ENCODE data around the gene DDI2. TPM values are rescaled to one million over a fixed set of nuclear protein-coding genes. Genes with fewer than 3 reads are reported as not detected.

Gene DDI2
- total RNA-seq, 1 donor from 2014 or later: 23.3 TPM

GRCh38 chr1:15668089-15668754, 51.0 kb downstream of the DDI2 start:
- Mint-ChIP-seq H3K27ac (no peak overlapping the region), H3K27me3 (ENCODE audit: insufficient read depth, low read depth) (peaks cover 7% of the 10 kb centered on the region), H3K9me3 (no peaks in the 10 kb centered on the region), H3K4me1 (no peaks in the 10 kb centered on the region), H3K4me3 (no peak overlapping the region), H3K36me3 (no peaks in the 10 kb centered on the region)
- no peak overlapping the region for H3K4me3 ChIP-seq
- no peaks in the 10 kb centered on the region for H3K27me3 ChIP-seq
- DNase-seq (ENCODE audit: low spot score): no peak
- TF ChIP-seq CTCF (IDR thresholded peaks at IDR 0.05): no peak
- H3K79me2 ChIP-seq (ENCODE audit: low read depth): no peaks in the 10 kb centered on the region
- no peak overlapping the region for H3K27ac ChIP-seq
- no peaks in the 10 kb centered on the region for H4K20me1 ChIP-seq (ENCODE audit: low read depth)
- no peaks in the 10 kb centered on the region for H3K9me3 ChIP-seq (ENCODE audit: low read depth)
- H3K4me1 ChIP-seq: no peaks in the 10 kb centered on the region
- H3K4me2 ChIP-seq: no peak overlapping the region
- H2AFZ ChIP-seq (replicated peaks): no peak overlapping the region
- no peaks in the 10 kb centered on the region for H3F3A ChIP-seq (ENCODE audit: low read depth)
- no peak overlapping the region for H3K9ac ChIP-seq
- H3K36me3 ChIP-seq: no peaks in the 10 kb centered on the region

- no peaks in the 10 kb centered on the region for H4K20me1 ChIP-seq (ENCODE audit: low read depth)
- peaks cover 13% of the 10 kb centered on the region for H3K27me3 Mint-ChIP-seq (ENCODE audit: insufficient read depth, low read depth)
- TF ChIP-seq EZH2 (IDR thresholded peaks at IDR 0.05) (no peak), EZH2phosphoT487 (IDR thresholded peaks at IDR 0.05) (no peak), CTCF (IDR thresholded peaks at IDR 0.05) (no peak)
- no peaks in the 10 kb centered on the region for H3K36me3 Mint-ChIP-seq
- H3K4me1 ChIP-seq: no peaks in the 10 kb centered on the region
- no peak overlapping the region for H3K27ac Mint-ChIP-seq
- H3K9me3 Mint-ChIP-seq: no peaks in the 10 kb centered on the region
- H3F3A ChIP-seq (ENCODE audit: low read depth): no peaks in the 10 kb centered on the region
- H3K4me3 ChIP-seq: no peak overlapping the region
- H3K79me2 ChIP-seq (ENCODE audit: low read depth): no peaks in the 10 kb centered on the region
- no peaks in the 10 kb centered on the region for H3K9me3 ChIP-seq (ENCODE audit: low read depth)
- no peaks in the 10 kb centered on the region for H3K36me3 ChIP-seq
- no peak overlapping the region for H2AFZ ChIP-seq (replicated peaks)
- H3K4me3 Mint-ChIP-seq: no peak overlapping the region
- no peak overlapping the region for H3K9ac ChIP-seq
- H3K4me2 ChIP-seq: no peak overlapping the region
- H3K4me1 Mint-ChIP-seq: no peaks in the 10 kb centered on the region
- no peaks in the 10 kb centered on the region for H3K27me3 ChIP-seq
- H3K27ac ChIP-seq: no peak overlapping the region
- DNase-seq (ENCODE audit: low spot score): no peak
Measured at GRCh38 chr1:15669074-15669473, 51.8 kb downstream of the DDI2 start.

GRCh38 chr1:15669864-15670263, 52.6 kb downstream of the DDI2 start:
- H3K9ac ChIP-seq: no peak overlapping the region
- H3K27ac ChIP-seq: no peak overlapping the region
- H3K27me3 Mint-ChIP-seq (ENCODE audit: insufficient read depth, low read depth): peaks cover 13% of the 10 kb centered on the region

More at GRCh38 chr1:15669864-15670263, 52.6 kb downstream of the DDI2 start:
- no peak for TF ChIP-seq CTCF (IDR thresholded peaks at IDR 0.05)
- no peak for TF ChIP-seq EZH2phosphoT487 (IDR thresholded peaks at IDR 0.05)
- TF ChIP-seq EZH2 (IDR thresholded peaks at IDR 0.05): no peak
- no peaks in the 10 kb centered on the region for H4K20me1 ChIP-seq (ENCODE audit: low read depth)
- H3K36me3 Mint-ChIP-seq: no peaks in the 10 kb centered on the region
- H3K4me3 Mint-ChIP-seq: no peak overlapping the region
- H3K9me3 ChIP-seq (ENCODE audit: low read depth): no peaks in the 10 kb centered on the region
- no peaks in the 10 kb centered on the region for H3K9me3 Mint-ChIP-seq
- DNase-seq (ENCODE audit: low spot score): no peak
- no peak overlapping the region for H3K27ac Mint-ChIP-seq
- no peaks in the 10 kb centered on the region for H3K4me1 ChIP-seq
- H3F3A ChIP-seq (ENCODE audit: low read depth): no peaks in the 10 kb centered on the region
- H3K79me2 ChIP-seq (ENCODE audit: low read depth): no peaks in the 10 kb centered on the region
- H3K36me3 ChIP-seq: no peaks in the 10 kb centered on the region
- no peak overlapping the region for H3K4me2 ChIP-seq
- no peak overlapping the region for H2AFZ ChIP-seq (replicated peaks)
- no peaks in the 10 kb centered on the region for H3K27me3 ChIP-seq
- no peaks in the 10 kb centered on the region for H3K4me1 Mint-ChIP-seq
- H3K4me3 ChIP-seq: no peak overlapping the region
